ENCODE data around the gene PGLYRP2. TPM values are rescaled to one million over a fixed set of nuclear protein-coding genes. Genes with fewer than 3 reads are reported as not detected.
"Not testable (repeated sequence)": the region's sequence is repeated elsewhere in the genome, so short reads cannot be mapped to it uniquely, and the experiment has no call there.

The PGLYRP2 gene
- total RNA-seq, 2 experiments from 2014 or later = not detected

- H3K4me1 Mint-ChIP-seq (ENCODE audit: low read depth) = no peaks in the 10 kb centered on the region
- Histone ChIP-seq H3K36me3 (ENCODE audit: insufficient read depth, low read length) (no peaks in the 10 kb centered on the region), H3K4me3 (ENCODE audit: low read length) (no peak overlapping the region), H3K27ac (ENCODE audit: low read depth in 1 of 2, low read length in 2 of 2) (no peak overlapping the region), H3K9me3 (ENCODE audit: control insufficient read depth in 1 of 2, insufficient read depth in 1 of 2, low read length in 2 of 2) (no peaks in the 10 kb centered on the region), H3K4me1 (ENCODE audit: insufficient read depth, low read length) (no peaks in the 10 kb centered on the region), H3K27me3 (ENCODE audit: control insufficient read depth in 1 of 2, insufficient read depth in 2 of 2, low read length in 2 of 2) (no peaks in the 10 kb centered on the region)
- TF ChIP-seq CTCF (IDR thresholded peaks at IDR 0.05) = no peak
- H3K27me3 Mint-ChIP-seq = no peaks in the 10 kb centered on the region
- no peaks in the 10 kb centered on the region for H3K36me3 Mint-ChIP-seq (ENCODE audit: low read depth)
- no peak for DNase-seq
- no peak overlapping the region for H3K4me3 Mint-ChIP-seq
- no peak overlapping the region for H3K27ac Mint-ChIP-seq
- H3K9me3 Mint-ChIP-seq = no peaks in the 10 kb centered on the region
- POLR2A ChIA-PET = no interaction called here
- intact Hi-C loops (cut with DNase I, micrococcal nuclease) = no loop called here
- no peak for ATAC-seq (ENCODE audit: poor library complexity)
- CTCF ChIA-PET = no interaction called here
Observed at GRCh38 chr19:15488489-15489226, 9.4 kb upstream of the PGLYRP2 start.

GRCh38 chr19:15487038-15487437, 7.7 kb upstream of the PGLYRP2 start:
- peaks cover 8% of the 10 kb centered on the region for H3K4me1 Mint-ChIP-seq (ENCODE audit: low read depth)
- no peak for TF ChIP-seq CTCF (IDR thresholded peaks at IDR 0.05)
- ChIA-PET CTCF (no interaction called here), POLR2A (no interaction called here)
- H3K4me3 ChIP-seq (ENCODE audit: low read length) = no peak overlapping the region
- H3K9me3 ChIP-seq (ENCODE audit: control insufficient read depth in 1 of 2, insufficient read depth in 1 of 2, low read length in 2 of 2) = no peaks in the 10 kb centered on the region
- H3K27ac Mint-ChIP-seq = no peak overlapping the region
- ATAC-seq (ENCODE audit: poor library complexity) (no peak), DNase-seq (no peak)
- intact Hi-C loops (cut with DNase I, micrococcal nuclease) = no loop called here
- H3K36me3 Mint-ChIP-seq (ENCODE audit: low read depth) = no peaks in the 10 kb centered on the region
- H3K36me3 ChIP-seq (ENCODE audit: insufficient read depth, low read length) = no peaks in the 10 kb centered on the region
- no peaks in the 10 kb centered on the region for H3K9me3 Mint-ChIP-seq
- no peaks in the 10 kb centered on the region for H3K27me3 ChIP-seq (ENCODE audit: control insufficient read depth in 1 of 2, insufficient read depth in 2 of 2, low read length in 2 of 2)
- no peaks in the 10 kb centered on the region for H3K4me1 ChIP-seq (ENCODE audit: insufficient read depth, low read length)
- H3K27me3 Mint-ChIP-seq = no peaks in the 10 kb centered on the region
- H3K27ac ChIP-seq (ENCODE audit: low read depth in 1 of 2, low read length in 2 of 2) = no peak overlapping the region
- H3K4me3 Mint-ChIP-seq = no peak overlapping the region

- H3K4me1 Mint-ChIP-seq (ENCODE audit: low read depth); H3K27ac Mint-ChIP-seq; H3K4me3 Mint-ChIP-seq; H3K36me3 Mint-ChIP-seq (ENCODE audit: low read depth); POLR2A ChIA-PET; H3K9me3 ChIP-seq (ENCODE audit: control insufficient read depth in 1 of 2, insufficient read depth in 1 of 2, low read length in 2 of 2); intact Hi-C loops (cut with DNase I, micrococcal nuclease); H3K27ac ChIP-seq (ENCODE audit: low read depth in 1 of 2, low read length in 2 of 2); ATAC-seq (ENCODE audit: poor library complexity); H3K36me3 ChIP-seq (ENCODE audit: insufficient read depth, low read length); H3K27me3 ChIP-seq (ENCODE audit: control insufficient read depth in 1 of 2, insufficient read depth in 2 of 2, low read length in 2 of 2); H3K4me3 ChIP-seq (ENCODE audit: low read length); H3K9me3 Mint-ChIP-seq; CTCF ChIA-PET; H3K4me1 ChIP-seq (ENCODE audit: insufficient read depth, low read length); DNase-seq; H3K27me3 Mint-ChIP-seq: not testable (repeated sequence)
Observed at GRCh38 chr19:15485768-15486167, 6.5 kb upstream of the PGLYRP2 start.

GRCh38 chr19:15480996-15481395, 1.7 kb upstream of the PGLYRP2 start:
- H3K27me3 Mint-ChIP-seq; H3K27me3 ChIP-seq (ENCODE audit: control insufficient read depth in 1 of 2, insufficient read depth in 2 of 2, low read length in 2 of 2); H3K27ac ChIP-seq (ENCODE audit: low read depth in 1 of 2, low read length in 2 of 2); H3K4me3 ChIP-seq (ENCODE audit: low read length); intact Hi-C loops (cut with DNase I, micrococcal nuclease); H3K9me3 Mint-ChIP-seq; H3K9me3 ChIP-seq (ENCODE audit: control insufficient read depth in 1 of 2, insufficient read depth in 1 of 2, low read length in 2 of 2); H3K36me3 Mint-ChIP-seq (ENCODE audit: low read depth); ATAC-seq (ENCODE audit: poor library complexity); H3K27ac Mint-ChIP-seq; H3K4me3 Mint-ChIP-seq; H3K36me3 ChIP-seq (ENCODE audit: insufficient read depth, low read length); DNase-seq: not testable (repeated sequence)
- H3K4me1 ChIP-seq (ENCODE audit: insufficient read depth, low read length) = peaks cover 33% of the 10 kb centered on the region
- CTCF ChIA-PET = interaction anchor here (1.5 kb wide), 1 partner anchor 75 kb away, joined by 4 read pairs; no protein-coding TSS in a partner anchor
- POLR2A ChIA-PET = interaction anchor here (0.7 kb wide), 1 partner anchor 17 kb away, joined by 3 read pairs; no protein-coding TSS in a partner anchor
- peaks cover 37% of the 10 kb centered on the region for H3K4me1 Mint-ChIP-seq (ENCODE audit: low read depth)

Measured in CD4-positive, alpha-beta T cell (primary cell).